Measurements from ENCODE around the gene EFNA5.

DNA sequence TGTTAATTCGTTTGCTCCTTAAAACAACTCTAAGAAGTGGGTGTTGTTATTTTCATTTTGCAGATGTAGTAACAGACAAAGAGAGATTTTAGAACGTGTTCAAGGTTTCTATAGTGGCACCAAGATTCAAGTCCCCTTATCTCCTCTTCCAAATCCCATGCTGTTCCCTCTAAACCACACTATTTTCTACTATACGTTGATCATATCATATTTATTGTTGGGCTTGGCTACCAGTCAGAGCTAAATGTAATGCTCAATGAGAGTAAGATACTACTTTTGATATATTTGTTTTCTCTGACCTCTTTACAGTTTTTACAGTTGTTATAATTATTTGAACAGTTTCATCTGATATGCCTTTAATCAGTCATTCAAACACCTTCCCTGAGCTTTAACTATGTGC lies 212.9 kb downstream of the EFNA5 start:
- TF ChIP-seq, protein P1, sequence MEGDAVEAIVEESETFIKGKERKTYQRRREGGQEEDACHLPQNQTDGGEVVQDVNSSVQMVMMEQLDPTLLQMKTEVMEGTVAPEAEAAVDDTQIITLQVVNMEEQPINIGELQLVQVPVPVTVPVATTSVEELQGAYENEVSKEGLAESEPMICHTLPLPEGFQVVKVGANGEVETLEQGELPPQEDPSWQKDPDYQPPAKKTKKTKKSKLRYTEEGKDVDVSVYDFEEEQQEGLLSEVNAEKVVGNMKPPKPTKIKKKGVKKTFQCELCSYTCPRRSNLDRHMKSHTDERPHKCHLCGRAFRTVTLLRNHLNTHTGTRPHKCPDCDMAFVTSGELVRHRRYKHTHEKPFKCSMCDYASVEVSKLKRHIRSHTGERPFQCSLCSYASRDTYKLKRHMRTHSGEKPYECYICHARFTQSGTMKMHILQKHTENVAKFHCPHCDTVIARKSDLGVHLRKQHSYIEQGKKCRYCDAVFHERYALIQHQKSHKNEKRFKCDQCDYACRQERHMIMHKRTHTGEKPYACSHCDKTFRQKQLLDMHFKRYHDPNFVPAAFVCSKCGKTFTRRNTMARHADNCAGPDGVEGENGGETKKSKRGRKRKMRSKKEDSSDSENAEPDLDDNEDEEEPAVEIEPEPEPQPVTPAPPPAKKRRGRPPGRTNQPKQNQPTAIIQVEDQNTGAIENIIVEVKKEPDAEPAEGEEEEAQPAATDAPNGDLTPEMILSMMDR (IDR thresholded peaks at IDR 0.05 in 2 of 3, conservative IDR thresholded peaks at IDR 0.05 in 1 of 3; ENCODE audit: control insufficient read depth in 2 of 3, extremely low read depth in 1 of 3, insufficient read depth in 1 of 3, low read depth in 3 of 3, low read length in 3 of 3), result no peak
- no peak for TF ChIP-seq MXI1 (IDR thresholded peaks at IDR 0.05; ENCODE audit: low read depth, low read length)
- TF ChIP-seq CEBPB (IDR thresholded peaks at IDR 0.05; ENCODE audit: borderline replicate concordance in 1 of 2, low read depth in 2 of 2, low read length in 2 of 2), result no peak
- no peak for TF ChIP-seq WRNIP1 (IDR thresholded peaks at IDR 0.05; ENCODE audit: borderline replicate concordance, low read depth, low read length)
- TF ChIP-seq FOS (IDR thresholded peaks at IDR 0.05; ENCODE audit: borderline replicate concordance, extremely low read depth, insufficient read length), result no peak
- no peak for TF ChIP-seq PAX8 (IDR thresholded peaks at IDR 0.05)
- TF ChIP-seq, protein P2, sequence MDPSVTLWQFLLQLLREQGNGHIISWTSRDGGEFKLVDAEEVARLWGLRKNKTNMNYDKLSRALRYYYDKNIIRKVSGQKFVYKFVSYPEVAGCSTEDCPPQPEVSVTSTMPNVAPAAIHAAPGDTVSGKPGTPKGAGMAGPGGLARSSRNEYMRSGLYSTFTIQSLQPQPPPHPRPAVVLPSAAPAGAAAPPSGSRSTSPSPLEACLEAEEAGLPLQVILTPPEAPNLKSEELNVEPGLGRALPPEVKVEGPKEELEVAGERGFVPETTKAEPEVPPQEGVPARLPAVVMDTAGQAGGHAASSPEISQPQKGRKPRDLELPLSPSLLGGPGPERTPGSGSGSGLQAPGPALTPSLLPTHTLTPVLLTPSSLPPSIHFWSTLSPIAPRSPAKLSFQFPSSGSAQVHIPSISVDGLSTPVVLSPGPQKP (IDR thresholded peaks at IDR 0.05; ENCODE audit: low read depth, low read length), result no peak
- TF ChIP-seq EZH2 (IDR thresholded peaks at IDR 0.05; ENCODE audit: borderline replicate concordance, control insufficient read depth, low read depth, low read length), result no peak
- TF ChIP-seq CREM (IDR thresholded peaks at IDR 0.05; ENCODE audit: low read depth), result no peak
- TF ChIP-seq, protein P3, sequence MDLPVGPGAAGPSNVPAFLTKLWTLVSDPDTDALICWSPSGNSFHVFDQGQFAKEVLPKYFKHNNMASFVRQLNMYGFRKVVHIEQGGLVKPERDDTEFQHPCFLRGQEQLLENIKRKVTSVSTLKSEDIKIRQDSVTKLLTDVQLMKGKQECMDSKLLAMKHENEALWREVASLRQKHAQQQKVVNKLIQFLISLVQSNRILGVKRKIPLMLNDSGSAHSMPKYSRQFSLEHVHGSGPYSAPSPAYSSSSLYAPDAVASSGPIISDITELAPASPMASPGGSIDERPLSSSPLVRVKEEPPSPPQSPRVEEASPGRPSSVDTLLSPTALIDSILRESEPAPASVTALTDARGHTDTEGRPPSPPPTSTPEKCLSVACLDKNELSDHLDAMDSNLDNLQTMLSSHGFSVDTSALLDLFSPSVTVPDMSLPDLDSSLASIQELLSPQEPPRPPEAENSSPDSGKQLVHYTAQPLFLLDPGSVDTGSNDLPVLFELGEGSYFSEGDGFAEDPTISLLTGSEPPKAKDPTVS (IDR thresholded peaks at IDR 0.05; ENCODE audit: low read depth, low read length), result no peak
- TF ChIP-seq, protein P4, sequence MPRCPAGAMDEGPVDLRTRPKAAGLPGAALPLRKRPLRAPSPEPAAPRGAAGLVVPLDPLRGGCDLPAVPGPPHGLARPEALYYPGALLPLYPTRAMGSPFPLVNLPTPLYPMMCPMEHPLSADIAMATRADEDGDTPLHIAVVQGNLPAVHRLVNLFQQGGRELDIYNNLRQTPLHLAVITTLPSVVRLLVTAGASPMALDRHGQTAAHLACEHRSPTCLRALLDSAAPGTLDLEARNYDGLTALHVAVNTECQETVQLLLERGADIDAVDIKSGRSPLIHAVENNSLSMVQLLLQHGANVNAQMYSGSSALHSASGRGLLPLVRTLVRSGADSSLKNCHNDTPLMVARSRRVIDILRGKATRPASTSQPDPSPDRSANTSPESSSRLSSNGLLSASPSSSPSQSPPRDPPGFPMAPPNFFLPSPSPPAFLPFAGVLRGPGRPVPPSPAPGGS (IDR thresholded peaks at IDR 0.05; ENCODE audit: borderline replicate concordance, insufficient read depth, low read depth, low read length, poor library complexity, severe bottlenecking), result no peak
- TF ChIP-seq CBX5 (IDR thresholded peaks at IDR 0.05; ENCODE audit: low read depth), result no peak
- no peak for TF ChIP-seq POLR2A (IDR thresholded peaks at IDR 0.05; ENCODE audit: low read depth, low read length)
- no peak for TF ChIP-seq POLR2AphosphoS5 (IDR thresholded peaks at IDR 0.05; ENCODE audit: low read length)
